ACC112 (cell line): ENCODE data around the gene CNNM4.
"Not testable (repeated sequence)": the region's sequence is repeated elsewhere in the genome, so short reads cannot be mapped to it uniquely, and the experiment has no call there.

Source experiments
- H2AFZ ChIP-seq: fragments of 200-600 bp; sonication (generic); one replicate; pipeline ENCODE4 v1.6.0; 2017; ENCODE audit warnings: antibody characterized with exemption, low read length; ENCODE audit not compliant: unreplicated experiment
- H3K27ac ChIP-seq: fragments of 200-600 bp; sonication (generic); 2 replicates; pipeline ENCODE4 v1.5.1; 2014; ENCODE audit warnings: low read depth, mild to moderate bottlenecking, antibody characterized with exemption, low read length, moderate library complexity
- H3K27me3 ChIP-seq: fragments of 200-600 bp; sonication (generic); 2 replicates; pipeline ENCODE4 v1.6.1; 2014; ENCODE audit warnings: mild to moderate bottlenecking, antibody characterized with exemption, low read length, moderate library complexity, mixed read lengths; ENCODE audit not compliant: insufficient read depth
- H3K36me3 ChIP-seq: fragments of 200-600 bp; sonication (generic); 2 replicates; pipeline ENCODE4 v1.6.1; 2016; ENCODE audit warnings: mild to moderate bottlenecking, antibody characterized with exemption, low read length, moderate library complexity, mixed read lengths; ENCODE audit not compliant: insufficient read depth
- H3K4me1 ChIP-seq: fragments of 200-600 bp; sonication (generic); one replicate; pipeline ENCODE4 v1.6.1; 2016; ENCODE audit warnings: low read length, mixed read lengths; ENCODE audit not compliant: insufficient read depth, unreplicated experiment, control insufficient read depth
- H3K4me3 ChIP-seq: fragments of 200-600 bp; sonication (generic); 2 replicates; pipeline ENCODE4 v1.5.1; 2014; ENCODE audit warnings: mild to moderate bottlenecking, low read depth, low read length
- H3K79me2 ChIP-seq: fragments of 200-600 bp; sonication (generic); one replicate; pipeline ENCODE4 v1.6.0; 2016; ENCODE audit warnings: low read length; ENCODE audit not compliant: control insufficient read depth, unreplicated experiment, insufficient read depth

The CNNM4 gene

GRCh38 chr2:96792772-96793749 is 32.4 kb downstream of the CNNM4 start:
- no peaks in the 10 kb centered on the region for H3K36me3 ChIP-seq
- no peaks in the 10 kb centered on the region for H3K79me2 ChIP-seq
- no peaks in the 10 kb centered on the region for H3K27me3 ChIP-seq
- no peak overlapping the region for H2AFZ ChIP-seq
- no peak overlapping the region for H3K4me3 ChIP-seq
- no peak overlapping the region for H3K27ac ChIP-seq
- H3K4me1 ChIP-seq, result peaks cover 7% of the 10 kb centered on the region

GRCh38 chr2:96795076-96795475 is 34.4 kb downstream of the CNNM4 start:
- Histone ChIP-seq H3K79me2 (no peaks in the 10 kb centered on the region), H3K36me3 (no peaks in the 10 kb centered on the region), H2AFZ (no peak overlapping the region), H3K4me3 (no peak overlapping the region), H3K27me3 (no peaks in the 10 kb centered on the region), H3K4me1 (no peaks in the 10 kb centered on the region), H3K27ac (no peak overlapping the region)

DNA sequence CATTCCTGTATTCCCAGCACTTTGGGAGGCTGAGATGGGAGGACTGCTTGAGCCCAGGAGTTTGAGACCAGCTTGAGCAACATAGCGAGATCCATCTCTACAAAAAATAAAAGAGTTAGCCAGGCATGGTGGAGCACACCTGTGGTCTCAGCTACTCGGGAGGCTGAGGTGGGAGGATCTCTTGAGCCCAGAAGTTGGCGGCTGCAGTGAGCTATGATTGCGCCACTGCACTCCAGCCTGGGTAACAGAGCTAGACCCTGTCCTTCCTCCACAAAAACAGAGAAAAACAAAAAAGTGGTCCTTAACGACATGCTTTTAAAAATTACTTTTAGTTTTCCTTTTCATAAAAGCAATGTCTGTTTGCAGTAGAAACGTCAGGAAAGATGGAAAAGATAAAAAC is 35.8 kb downstream of the CNNM4 start:
- H3K36me3 ChIP-seq, H3K27me3 ChIP-seq, H3K4me1 ChIP-seq, H2AFZ ChIP-seq, H3K4me3 ChIP-seq, H3K27ac ChIP-seq, H3K79me2 ChIP-seq: not testable (repeated sequence)

DNA sequence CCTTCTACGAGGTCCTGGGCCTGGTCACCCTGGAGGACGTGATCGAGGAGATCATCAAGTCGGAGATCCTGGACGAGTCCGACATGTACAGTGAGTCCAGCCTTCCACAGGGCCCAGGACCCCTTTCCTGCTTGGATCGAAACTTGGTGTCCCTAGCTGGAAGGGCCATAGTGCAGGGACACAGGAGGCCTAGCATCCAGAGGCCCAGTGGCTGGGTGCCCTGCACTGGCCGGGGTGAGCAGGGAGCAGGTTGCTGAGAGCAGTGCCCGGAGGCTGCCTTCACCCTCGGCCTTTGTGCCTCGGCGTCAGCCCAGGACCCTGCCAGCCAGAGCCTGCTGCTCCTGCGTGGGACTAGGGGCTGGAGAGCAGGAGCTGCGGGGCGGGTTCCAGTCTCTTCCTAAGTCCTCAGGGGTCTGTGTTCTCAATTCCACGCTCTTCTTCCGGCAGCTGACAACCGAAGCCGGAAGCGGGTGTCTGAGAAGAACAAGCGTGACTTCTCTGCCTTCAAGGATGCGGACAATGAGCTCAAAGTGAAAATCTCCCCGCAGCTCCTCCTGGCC is 36.4 kb downstream of the CNNM4 start:
- no peak overlapping the region for H3K4me3 ChIP-seq
- H2AFZ ChIP-seq, result no peak overlapping the region
- no peaks in the 10 kb centered on the region for H3K36me3 ChIP-seq
- H3K4me1 ChIP-seq, result no peaks in the 10 kb centered on the region
- no peaks in the 10 kb centered on the region for H3K27me3 ChIP-seq
- no peak overlapping the region for H3K27ac ChIP-seq
- H3K79me2 ChIP-seq, result no peaks in the 10 kb centered on the region

DNA sequence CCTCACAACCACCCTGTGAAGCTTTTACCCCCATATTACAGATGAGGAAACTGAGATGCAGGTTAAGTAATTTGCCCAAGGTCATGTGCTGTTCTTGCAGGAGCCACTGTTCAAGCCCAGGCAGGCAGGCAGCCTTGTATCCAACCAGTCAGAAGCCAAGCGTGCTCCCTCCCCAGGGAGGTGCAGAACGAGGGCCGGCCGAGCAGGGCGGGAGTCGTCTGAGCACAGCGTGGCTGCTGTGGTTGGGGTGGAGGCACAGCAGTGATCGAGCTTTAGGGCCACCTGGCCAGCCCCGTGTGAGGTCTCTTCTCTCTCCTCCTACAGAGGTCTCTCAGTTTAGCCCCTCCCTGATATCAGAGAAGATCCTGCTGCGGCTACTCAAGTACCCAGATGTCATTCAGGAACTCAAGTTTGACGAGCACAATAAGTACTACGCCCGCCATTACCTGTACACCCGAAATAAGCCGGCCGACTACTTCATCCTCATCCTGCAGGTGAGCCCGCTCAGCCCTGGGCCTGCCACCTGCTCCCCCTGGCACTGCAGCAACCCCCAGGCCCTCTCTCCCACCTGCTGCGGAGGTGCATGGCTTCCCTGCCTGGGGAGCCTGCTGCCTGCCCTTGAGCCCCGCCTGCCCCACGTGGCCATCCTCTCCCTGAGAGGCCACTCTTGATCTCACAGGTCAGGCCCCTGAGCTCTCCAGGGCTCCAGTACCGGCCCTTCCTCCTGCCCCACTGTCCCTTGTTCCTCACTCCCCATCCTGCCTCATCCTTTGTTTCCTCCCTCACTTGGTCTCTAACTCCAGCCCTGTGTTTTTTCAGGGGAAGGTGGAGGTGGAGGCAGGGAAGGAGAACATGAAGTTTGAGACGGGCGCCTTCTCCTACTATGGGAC is 38.3 kb downstream of the CNNM4 start:
- Histone ChIP-seq H3K4me3 (no peak overlapping the region), H3K4me1 (no peaks in the 10 kb centered on the region), H3K36me3 (no peaks in the 10 kb centered on the region), H3K79me2 (no peaks in the 10 kb centered on the region), H3K27ac (no peak overlapping the region), H2AFZ (no peak overlapping the region), H3K27me3 (no peaks in the 10 kb centered on the region)

DNA sequence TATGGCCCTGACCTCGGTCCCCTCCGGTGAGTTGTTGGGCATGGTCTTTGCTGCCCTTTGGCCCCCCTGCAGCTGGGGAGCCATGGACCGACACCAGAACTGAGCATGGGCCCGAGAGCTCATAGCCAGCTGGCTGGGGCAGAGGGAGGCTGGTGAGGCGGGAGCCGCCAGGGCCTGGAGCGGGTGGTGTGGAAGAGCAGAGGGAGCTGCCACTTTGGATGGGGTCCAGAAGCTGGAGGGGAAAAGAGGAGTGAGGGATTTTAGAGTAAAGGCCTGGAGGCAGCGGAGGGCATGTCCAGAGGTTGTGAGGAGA is 38.9 kb downstream of the CNNM4 start:
- Histone ChIP-seq H3K79me2 (no peaks in the 10 kb centered on the region), H3K4me1 (no peaks in the 10 kb centered on the region), H3K4me3 (no peak overlapping the region), H3K36me3 (no peaks in the 10 kb centered on the region), H3K27ac (no peak overlapping the region), H3K27me3 (no peaks in the 10 kb centered on the region), H2AFZ (no peak overlapping the region)

GRCh38 chr2:96800061-96801004 is 39.6 kb downstream of the CNNM4 start:
- Histone ChIP-seq H3K79me2 (no peaks in the 10 kb centered on the region), H3K4me1 (no peaks in the 10 kb centered on the region), H3K27me3 (no peaks in the 10 kb centered on the region), H3K36me3 (no peaks in the 10 kb centered on the region), H3K27ac (no peak overlapping the region), H2AFZ (no peak overlapping the region), H3K4me3 (no peak overlapping the region)

DNA sequence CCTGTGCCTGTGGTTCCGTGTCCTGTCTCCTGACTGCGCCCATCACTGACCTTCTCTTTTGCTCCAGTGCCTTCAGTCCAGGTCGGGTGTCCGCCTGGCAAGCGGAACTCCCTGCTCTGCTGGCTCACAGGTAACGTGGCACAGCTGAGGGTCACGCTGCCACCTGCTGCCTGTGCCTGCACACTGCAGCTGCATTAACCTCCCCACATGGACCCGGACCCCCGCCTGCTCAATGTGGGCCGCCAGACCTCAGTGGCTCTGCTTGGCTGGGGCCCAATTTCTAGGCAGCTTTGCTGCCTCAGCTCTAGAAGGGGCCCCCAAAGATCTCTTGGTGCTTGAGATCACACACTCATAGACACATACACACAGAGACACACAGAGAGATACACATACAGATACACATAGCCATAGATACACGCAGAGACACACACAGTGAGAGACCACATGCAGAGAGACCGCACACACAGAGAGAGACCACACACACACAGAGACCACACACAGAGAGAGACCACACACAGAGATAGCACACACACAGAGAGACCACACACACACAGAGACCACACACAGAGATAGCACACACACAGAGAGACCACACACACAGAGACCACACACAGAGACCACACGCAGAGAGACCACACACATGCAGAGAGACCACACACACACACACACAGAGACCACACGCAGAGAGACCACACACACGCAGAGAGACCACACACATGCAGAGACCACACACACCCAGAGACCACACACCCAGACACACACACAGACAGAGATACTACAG is 40.5 kb downstream of the CNNM4 start:
- Histone ChIP-seq H3K27ac (no peak overlapping the region), H3K4me1 (no peaks in the 10 kb centered on the region), H2AFZ (no peak overlapping the region), H3K79me2 (no peaks in the 10 kb centered on the region), H3K36me3 (no peaks in the 10 kb centered on the region), H3K4me3 (no peak overlapping the region), H3K27me3 (no peaks in the 10 kb centered on the region)

GRCh38 chr2:96801786-96802595 is 41.3 kb downstream of the CNNM4 start:
- Histone ChIP-seq H3K4me1 (no peaks in the 10 kb centered on the region), H3K27ac (no peak overlapping the region), H3K79me2 (no peaks in the 10 kb centered on the region), H3K36me3 (no peaks in the 10 kb centered on the region), H3K27me3 (no peaks in the 10 kb centered on the region), H2AFZ (no peak overlapping the region), H3K4me3 (no peak overlapping the region)
